DND-41 (cell line): Measurements from ENCODE around the gene SOSTDC1.

ENCODE experiments used
- CTCF ChIP-seq: IDR thresholded peaks from 2 replicates; pipeline ENCODE4 v1.5.1; 2012; ENCODE audit warnings: borderline replicate concordance, low read length, moderate library complexity, mild to moderate bottlenecking; ENCODE audit not compliant: poor library complexity, severe bottlenecking; ENCODE audit errors: extremely low read depth
- EZH2 ChIP-seq: IDR thresholded peaks from 3 replicates; pipeline ENCODE4 v1.6.1; 2012; ENCODE audit warnings: borderline replicate concordance, low read depth, mild to moderate bottlenecking, moderate library complexity, low read length, inconsistent platforms; ENCODE audit not compliant: severe bottlenecking

GRCh38 chr7:16484453-16485158 is 19.1 kb upstream of the SOSTDC1 start:
- TF ChIP-seq CTCF: no peak
- TF ChIP-seq EZH2: no peak
